CD14-positive monocyte (primary cell): ENCODE measurements around the gene NR2F2. TPM values are rescaled to one million over a fixed set of nuclear protein-coding genes. Genes with fewer than 3 reads are reported as not detected.

ENCODE experiments used
- DNase-seq, 3 donors: peaks; one replicate each; pipeline ENCODE4 v3.0.0-alpha.2; 2011 to 2022
- H2AFZ ChIP-seq: 2 replicates; pipeline ENCODE4 v1.6.0; 2012; ENCODE audit warnings: mild to moderate bottlenecking, low read depth, low read length, inconsistent platforms; ENCODE audit not compliant: insufficient read depth, poor library complexity, severe bottlenecking
- H3K27ac ChIP-seq, 2 donors: 1 replicate in 1 of 2; 2 replicates in 1 of 2; pipeline ENCODE4 v1.5.1; 2012 to 2013; ENCODE audit warnings: low read length in 2 of 2, control low read depth in 1 of 2, inconsistent platforms in 1 of 2, low read depth in 1 of 2, mild to moderate bottlenecking in 1 of 2
- H3K27me3 ChIP-seq, 2 donors: one replicate each; pipeline versions ENCODE4 v1.6.0 to v1.6.1; 2011 to 2013; ENCODE audit warnings: low read length in 2 of 2; ENCODE audit not compliant: control insufficient read depth in 2 of 2, insufficient read depth in 2 of 2
- H3K36me3 ChIP-seq, 2 donors: replicated peaks in 1 of 2; 1 replicate in 1 of 2; 2 replicates in 1 of 2; pipeline versions ENCODE4 v1.5.1 to v1.6.1; 2012 to 2013; ENCODE audit warnings: low read length in 2 of 2, control low read depth in 1 of 2, inconsistent platforms in 1 of 2, mild to moderate bottlenecking in 1 of 2; ENCODE audit not compliant: insufficient read depth in 2 of 2, control insufficient read depth in 1 of 2
- H3K4me1 ChIP-seq, 2 donors: 1 replicate in 1 of 2; 2 replicates in 1 of 2; pipeline versions ENCODE4 v1.5.1 to v1.6.1; 2012 to 2013; ENCODE audit warnings: low read length in 2 of 2, control low read depth in 1 of 2, inconsistent platforms in 1 of 2, mild to moderate bottlenecking in 1 of 2, moderate library complexity in 1 of 2; ENCODE audit not compliant: insufficient read depth in 2 of 2, control insufficient read depth in 1 of 2
- H3K4me2 ChIP-seq: replicated peaks from 2 replicates; pipeline ENCODE3; 2012; ENCODE audit warnings: low read length, moderate library complexity, mild to moderate bottlenecking; ENCODE audit not compliant: poor library complexity, severe bottlenecking; ENCODE audit errors: extremely low read depth
- H3K4me3 ChIP-seq, 3 experiments: fragments of 200-600 bp in 1 of 3; sonication (generic) in 1 of 3; replicated peaks in 1 of 3; 1 replicate in 2 of 3; 2 replicates in 1 of 3; pipeline ENCODE4 v1.5.1; 2011 to 2013; ENCODE audit warnings: low read length in 3 of 3, mild to moderate bottlenecking in 3 of 3, control low read depth in 2 of 3, low read depth in 2 of 3, inconsistent platforms in 1 of 3, moderate library complexity in 1 of 3
- H3K79me2 ChIP-seq: 2 replicates; pipeline ENCODE4 v1.6.0; 2012; ENCODE audit warnings: mild to moderate bottlenecking, control low read depth, inconsistent platforms, low read length, moderate library complexity; ENCODE audit not compliant: insufficient read depth
- H3K9ac ChIP-seq: 2 replicates; pipeline ENCODE4 v1.6.0; 2017; ENCODE audit warnings: low read length, mild to moderate bottlenecking; ENCODE audit not compliant: insufficient read depth, poor library complexity, severe bottlenecking
- H3K9me3 ChIP-seq, 2 donors: replicated peaks in 1 of 2; 1 replicate in 1 of 2; 2 replicates in 1 of 2; pipeline versions ENCODE4 v1.5.1 to v1.6.1; 2012 to 2013; ENCODE audit warnings: low read length in 2 of 2, control low read depth in 1 of 2; ENCODE audit not compliant: control insufficient read depth in 1 of 2, insufficient read depth in 1 of 2
- H4K20me1 ChIP-seq: 2 replicates; pipeline ENCODE4 v1.6.0; 2012; ENCODE audit warnings: mild to moderate bottlenecking, low read length, control low read depth, moderate library complexity; ENCODE audit not compliant: insufficient read depth
- H3K27ac Mint-ChIP-seq, 7 donors: one replicate each; pipeline ENCODE4 v1.8.0; 2020; ENCODE audit warnings: mild to moderate bottlenecking in 7 of 7, mixed read lengths in 7 of 7, moderate library complexity in 6 of 7, inconsistent platforms in 2 of 7
- H3K27me3 Mint-ChIP-seq, 3 donors: one replicate each; pipeline ENCODE4 v1.8.0; 2021 to 2022; ENCODE audit warnings: low read depth in 3 of 3, mild to moderate bottlenecking in 3 of 3, mixed read lengths in 3 of 3, moderate library complexity in 3 of 3, inconsistent platforms in 1 of 3
- H3K36me3 Mint-ChIP-seq, 2 donors: one replicate each; pipeline ENCODE4 v1.8.0; 2020; ENCODE audit warnings: mixed read lengths in 2 of 2, inconsistent platforms in 1 of 2, mild to moderate bottlenecking in 1 of 2
- H3K4me1 Mint-ChIP-seq: one replicate; pipeline ENCODE4 v1.8.0; 2020; ENCODE audit warnings: mild to moderate bottlenecking, mixed read lengths
- H3K4me3 Mint-ChIP-seq, 2 donors: one replicate each; pipeline ENCODE4 v1.8.0; 2020; ENCODE audit warnings: mild to moderate bottlenecking in 2 of 2, mixed read lengths in 2 of 2, moderate library complexity in 1 of 2
- H3K9me3 Mint-ChIP-seq, 7 donors: one replicate each; pipeline ENCODE4 v1.8.0; 2020 to 2022; ENCODE audit warnings: mixed read lengths in 7 of 7, mild to moderate bottlenecking in 6 of 7, moderate library complexity in 6 of 7, inconsistent platforms in 2 of 7
- WGBS: methylation state at CpG from one replicate; pipeline ENCODE4 v1.1.5; 2013; ENCODE audit warnings: missing lambda C conversion rate; ENCODE audit not compliant: insufficient coverage; 5-methylcytosine and 5-hydroxymethylcytosine counted together
- intact Hi-C, 2 donors: fragments of 100-400 bp; cut with micrococcal nuclease; formaldehyde crosslinking; loops; one replicate each; pipeline versions ENCODE4 v1.15.0 to v1.15.1; 2023
- polyA plus RNA-seq, 3 donors: library from polyadenylated mRNA; depleted of rRNA in 1 of 3; unstranded in 2 of 3; stranded (reverse) in 1 of 3; fragments of 300-500 nt in 2 of 3; fragments of >200 nt in 1 of 3; fragmentation: Illumina TruSeq in 2 of 3; gene quantifications; 1 replicate in 2 of 3; 2 replicates in 1 of 3; pipeline ENCODE4 v1.2.3, GENCODE V29; 2012 to 2021
- TF ChIP-seq, protein P1 (sequence below): fragments of 200-600 bp; IDR thresholded peaks from one replicate; pipeline ENCODE4 v1.8.0; 2022; ENCODE audit warnings: antibody characterized with exemption, mild to moderate bottlenecking

NR2F2 gene
- polyA plus RNA-seq, 3 donors: not detected

GRCh38 chr15:96346409-96346970, 16.0 kb downstream of the NR2F2 start:
- Histone ChIP-seq H4K20me1 (no peaks in the 10 kb centered on the region), H3K27me3 (peaks cover 94 to 100% of the 10 kb centered on the region in 2 donors), H3K27ac (no peak overlapping the region), H3K36me3 (no peaks in the 10 kb centered on the region), H3K9me3 (peaks cover 0 to 70% of the 10 kb centered on the region in 2 donors), H3K9ac (no peak overlapping the region), H2AFZ (no peak overlapping the region), H3K4me2 (no peak overlapping the region), H3K4me3 (no peak overlapping the region), H3K79me2 (no peaks in the 10 kb centered on the region), H3K4me1 (peaks cover 0 to 5% of the 10 kb centered on the region in 2 donors)
- WGBS: 0% methylated on average over 1 of the region's 6 CpGs
- Mint-ChIP-seq H3K9me3 (peaks cover 0 to 32% (median 21%) of the 10 kb centered on the region in 7 donors), H3K36me3 (peaks cover 5 to 8% of the 10 kb centered on the region in 2 donors), H3K4me3 (peak overlapping the region in 1 of 2 donors; percentile 63), H3K27ac (no peak overlapping the region), H3K27me3 (peaks cover 0 to 100% (median 77%) of the 10 kb centered on the region in 3 donors), H3K4me1 (peaks cover 24% of the 10 kb centered on the region)
- TF ChIP-seq, protein P1, sequence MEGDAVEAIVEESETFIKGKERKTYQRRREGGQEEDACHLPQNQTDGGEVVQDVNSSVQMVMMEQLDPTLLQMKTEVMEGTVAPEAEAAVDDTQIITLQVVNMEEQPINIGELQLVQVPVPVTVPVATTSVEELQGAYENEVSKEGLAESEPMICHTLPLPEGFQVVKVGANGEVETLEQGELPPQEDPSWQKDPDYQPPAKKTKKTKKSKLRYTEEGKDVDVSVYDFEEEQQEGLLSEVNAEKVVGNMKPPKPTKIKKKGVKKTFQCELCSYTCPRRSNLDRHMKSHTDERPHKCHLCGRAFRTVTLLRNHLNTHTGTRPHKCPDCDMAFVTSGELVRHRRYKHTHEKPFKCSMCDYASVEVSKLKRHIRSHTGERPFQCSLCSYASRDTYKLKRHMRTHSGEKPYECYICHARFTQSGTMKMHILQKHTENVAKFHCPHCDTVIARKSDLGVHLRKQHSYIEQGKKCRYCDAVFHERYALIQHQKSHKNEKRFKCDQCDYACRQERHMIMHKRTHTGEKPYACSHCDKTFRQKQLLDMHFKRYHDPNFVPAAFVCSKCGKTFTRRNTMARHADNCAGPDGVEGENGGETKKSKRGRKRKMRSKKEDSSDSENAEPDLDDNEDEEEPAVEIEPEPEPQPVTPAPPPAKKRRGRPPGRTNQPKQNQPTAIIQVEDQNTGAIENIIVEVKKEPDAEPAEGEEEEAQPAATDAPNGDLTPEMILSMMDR: no peak
- DNase-seq: no peak
- intact Hi-C loops: no loop called here

- TF ChIP-seq, protein P1: no peak
- 17% methylated on average over 4 of the region's 39 CpGs for WGBS
- Histone ChIP-seq H3K27ac (no peak overlapping the region), H3K4me1 (peaks cover 0 to 5% of the 10 kb centered on the region in 2 donors), H3K4me2 (no peak overlapping the region), H2AFZ (no peak overlapping the region), H4K20me1 (no peaks in the 10 kb centered on the region), H3K36me3 (no peaks in the 10 kb centered on the region), H3K4me3 (no peak overlapping the region), H3K9ac (no peak overlapping the region), H3K79me2 (no peaks in the 10 kb centered on the region), H3K9me3 (peaks cover 0 to 69% of the 10 kb centered on the region in 2 donors), H3K27me3 (peaks cover 94 to 100% of the 10 kb centered on the region in 2 donors)
- Mint-ChIP-seq H3K36me3 (peaks cover 5 to 8% of the 10 kb centered on the region in 2 donors), H3K4me1 (peaks cover 26% of the 10 kb centered on the region), H3K9me3 (peaks cover 0 to 35% (median 17%) of the 10 kb centered on the region in 7 donors), H3K27me3 (peaks cover 0 to 98% (median 68%) of the 10 kb centered on the region in 3 donors), H3K4me3 (peak overlapping the region in 1 of 2 donors; percentile 63), H3K27ac (no peak overlapping the region)
- intact Hi-C loops: no loop called here
- no peak for DNase-seq
Observed at GRCh38 chr15:96347181-96348111, 16.9 kb downstream of the NR2F2 start.
